Heart left ventricle (tissue), 13 donors: ENCODE measurements around the gene CTDSP2.

ENCODE experiments used
- CTCF ChIP-seq, 12 donors: fragments of 200-600 bp; sonication (generic) in 4 of 12; IDR thresholded peaks; one replicate each; pipeline versions ENCODE4 v1.5.0 to v1.8.0; 2018 to 2022; ENCODE audit warnings: antibody characterized with exemption in 12 of 12, mild to moderate bottlenecking in 5 of 12
- POLR2A ChIP-seq, 2 donors: fragments of 450-650 bp; IDR thresholded peaks; one replicate each; pipeline ENCODE4 v1.6.1; 2017; ENCODE audit warnings: antibody characterized with exemption in 2 of 2, mild to moderate bottlenecking in 2 of 2, moderate library complexity in 2 of 2
- donor health status: ischemic (EF 13 %, LVEDD 7.1; RV severe dilation, severe dysfunction).
- donor health status: DM: no; HTN: yes; CAD: no.
- donor health status: DM: no; HTN: no; CAD: no.
- donor health status: ischemic (EF 25% LVEDD 6.9; RV normal size, moderate dysfunction).
- donor health status: ischemic (EF 25% LVEDD 5.7; RV mildly dilated, moderate dysfunction).
- donor health status: ischemic (EF 35%, LVEDD 5.7; RV mildly dilated, moderate dysfunction).
- donor health status: nonischemic (EF 11% LVEDD 7.7; RV severe dilation, severe dysfunction).
- donor health status: DM: yes; HTN: yes; CAD: no.
- donor health status: PGD.
- donor health status: ischemic (EF 29% LVEDD 5.4; RV normal size, mild dysfunction).
- donor health status: nonischemic (EF 23%, LVEDD 6.1; RV moderate dilation, normal function).

- no peak for TF ChIP-seq CTCF (IDR thresholded peaks at IDR 0.05)
- no peak for TF ChIP-seq POLR2A (IDR thresholded peaks at IDR 0.05)
Measured at GRCh38 chr12:57851552-57851951, 5.0 kb upstream of the CTDSP2 start.
